Measurements from ENCODE around the gene ARHGAP22. TPM values are rescaled to one million over a fixed set of nuclear protein-coding genes. Genes with fewer than 3 reads are reported as not detected.
A peak's percentile ranks its signal among the peaks of the same experiment; 100 is the strongest.

Gene ARHGAP22
- total RNA-seq, 2 donors from 2014 or later: not detected

- H3K9me3 Mint-ChIP-seq: no peaks in the 10 kb centered on the region
- no peak for DNase-seq (ENCODE audit: low spot score in 2 of 2)
- no peaks in the 10 kb centered on the region for H3K36me3 Mint-ChIP-seq
- H3K27ac Mint-ChIP-seq: no peak overlapping the region
- no peak for ATAC-seq
Measured at GRCh38 chr10:48536916-48537890, 67.7 kb downstream of the ARHGAP22 start.

- H3K27ac Mint-ChIP-seq: no peak overlapping the region
- no peaks in the 10 kb centered on the region for H3K9me3 Mint-ChIP-seq
- no peak for ATAC-seq
- DNase-seq (ENCODE audit: low spot score in 2 of 2): no peak
- H3K36me3 Mint-ChIP-seq: no peaks in the 10 kb centered on the region
Measured at GRCh38 chr10:48536156-48536500, 68.7 kb downstream of the ARHGAP22 start.

GRCh38 chr10:48535416-48536155, 69.3 kb downstream of the ARHGAP22 start:
- H3K9me3 Mint-ChIP-seq: no peaks in the 10 kb centered on the region
- no peak for DNase-seq (ENCODE audit: low spot score in 2 of 2)
- H3K27ac Mint-ChIP-seq: no peak overlapping the region
- H3K36me3 Mint-ChIP-seq: no peaks in the 10 kb centered on the region
- ATAC-seq: no peak

DNA sequence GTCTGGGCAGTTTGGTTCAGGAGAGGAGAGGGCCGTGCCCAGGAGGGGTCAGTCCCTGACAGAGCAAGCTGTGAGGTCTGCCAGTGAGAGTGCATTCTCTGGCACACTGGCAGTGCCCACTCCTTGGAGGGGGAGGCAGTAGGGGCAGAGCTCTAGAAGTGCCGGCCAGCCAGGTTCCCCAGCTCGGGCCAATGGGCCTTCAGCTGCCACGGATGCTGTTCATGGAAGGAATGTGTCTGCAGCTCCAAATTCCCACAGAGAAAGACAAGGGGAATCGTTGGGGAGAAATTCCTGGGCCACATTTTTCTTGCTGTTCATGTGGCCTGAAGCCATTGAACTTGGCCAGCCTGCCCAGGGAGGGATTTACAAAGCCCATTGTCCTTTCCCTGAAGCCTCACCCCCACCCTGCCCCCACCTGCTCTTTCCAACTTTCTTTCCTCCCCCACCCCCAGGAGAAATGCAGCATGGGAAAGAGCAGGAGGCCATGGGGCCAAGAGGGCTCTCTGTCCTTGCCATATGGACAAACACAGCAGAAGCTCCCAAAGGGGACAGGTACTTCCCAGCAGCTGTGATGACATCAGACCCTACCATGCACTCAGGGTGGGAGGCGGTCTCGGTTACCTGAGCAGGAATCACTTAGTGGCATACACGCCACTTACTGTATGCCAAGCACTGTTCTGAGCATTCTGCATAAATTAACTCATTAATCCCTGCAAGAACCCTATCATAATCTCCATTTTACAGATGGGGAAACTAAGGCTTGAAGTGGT, 70.7 kb downstream of the ARHGAP22 start:
- DNase-seq (ENCODE audit: low spot score in 2 of 2) (no peak), ATAC-seq (no peak)
- Mint-ChIP-seq H3K9me3 (no peaks in the 10 kb centered on the region), H3K36me3 (no peaks in the 10 kb centered on the region), H3K27ac (no peak overlapping the region)

- DNase-seq (ENCODE audit: low spot score in 2 of 2): no peak
- H3K9me3 Mint-ChIP-seq: peaks cover 0 to 4% of the 10 kb centered on the region in 2 donors
- H3K27ac Mint-ChIP-seq: no peak overlapping the region
- no peaks in the 10 kb centered on the region for H3K36me3 Mint-ChIP-seq
- no peak for ATAC-seq
Measured at GRCh38 chr10:48533540-48533939, 71.3 kb downstream of the ARHGAP22 start.

GRCh38 chr10:48531486-48531885, 73.4 kb downstream of the ARHGAP22 start:
- peaks cover 6 to 10% of the 10 kb centered on the region in 2 donors for H3K9me3 Mint-ChIP-seq
- DNase-seq (ENCODE audit: low spot score in 2 of 2): no peak
- H3K27ac Mint-ChIP-seq: no peak overlapping the region
- ATAC-seq: no peak
- no peaks in the 10 kb centered on the region for H3K36me3 Mint-ChIP-seq

DNA sequence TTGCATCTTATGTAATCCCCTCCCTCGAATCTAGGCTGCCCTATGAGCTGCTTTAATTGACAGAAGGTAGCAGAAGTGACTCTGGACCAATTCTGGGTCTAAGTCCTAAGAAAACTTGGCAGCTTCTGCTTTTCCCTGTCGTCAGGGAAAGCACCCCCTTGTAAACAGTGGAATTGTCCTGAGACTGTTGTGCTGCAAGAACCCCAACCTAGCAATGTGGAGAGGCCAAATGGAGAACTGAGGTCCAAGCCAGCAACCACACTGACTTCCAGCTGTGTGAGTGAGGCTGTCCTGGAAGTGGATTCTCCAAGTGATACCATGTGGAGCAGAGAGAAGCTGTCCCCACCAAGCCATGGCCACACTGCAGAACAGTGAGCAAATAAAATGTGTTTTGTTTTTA, 75.5 kb downstream of the ARHGAP22 start:
- H3K36me3 Mint-ChIP-seq: no peaks in the 10 kb centered on the region
- no peak overlapping the region for H3K27ac Mint-ChIP-seq
- H3K9me3 Mint-ChIP-seq: peaks cover 6 to 10% of the 10 kb centered on the region in 2 donors
- DNase-seq (ENCODE audit: low spot score in 2 of 2) (no peak), ATAC-seq (no peak)

GRCh38 chr10:48527756-48528155, 77.1 kb downstream of the ARHGAP22 start:
- Mint-ChIP-seq H3K36me3 (no peaks in the 10 kb centered on the region), H3K9me3 (peaks cover 6 to 10% of the 10 kb centered on the region in 2 donors), H3K27ac (no peak overlapping the region)
- ATAC-seq: no peak
- no peak for DNase-seq (ENCODE audit: low spot score in 2 of 2)

GRCh38 chr10:48526846-48527505, 77.9 kb downstream of the ARHGAP22 start:
- no peak for ATAC-seq
- no peak overlapping the region for H3K27ac Mint-ChIP-seq
- H3K36me3 Mint-ChIP-seq: no peaks in the 10 kb centered on the region
- no peak for DNase-seq (ENCODE audit: low spot score in 2 of 2)
- peaks cover 6 to 10% of the 10 kb centered on the region in 2 donors for H3K9me3 Mint-ChIP-seq

DNA sequence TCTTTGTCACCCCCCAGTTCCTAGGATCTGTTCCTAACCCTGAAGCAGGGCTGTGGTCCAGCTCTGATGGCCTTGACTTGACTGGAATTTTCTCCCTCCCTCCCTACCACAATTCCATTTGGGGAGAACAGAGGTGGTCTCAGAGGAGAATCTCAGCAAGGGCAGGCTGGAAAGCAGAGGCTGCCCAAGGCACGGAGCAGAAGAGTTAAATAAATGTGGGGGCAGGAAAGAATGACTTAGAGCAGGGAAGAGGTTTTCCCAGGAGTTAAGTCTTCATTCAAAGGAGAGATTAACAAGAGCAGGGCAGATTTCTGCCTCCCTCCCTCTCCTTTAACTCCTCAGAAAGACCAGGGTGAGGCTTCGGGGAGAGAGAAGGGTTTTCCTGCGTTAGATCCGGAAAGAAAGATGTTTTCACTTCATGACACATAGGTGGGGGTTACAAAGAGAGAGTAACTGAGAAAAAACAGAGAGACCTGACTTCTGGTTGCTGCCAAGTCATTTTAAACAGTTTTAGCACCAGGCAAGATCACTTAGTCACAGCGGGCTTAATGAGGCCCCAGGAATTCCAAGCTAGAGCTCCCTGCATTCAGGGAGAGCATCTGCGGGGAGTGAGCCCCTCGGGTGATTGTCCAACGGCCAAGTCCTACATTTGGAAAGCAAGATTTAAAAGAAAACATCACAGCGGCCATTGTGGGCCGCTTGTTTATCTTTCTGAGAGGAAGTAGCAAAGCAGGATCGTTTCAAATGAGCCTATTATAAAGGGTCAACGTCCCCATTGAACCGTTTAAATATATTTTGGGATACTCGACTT, 78.7 kb downstream of the ARHGAP22 start:
- ATAC-seq (no peak), DNase-seq (ENCODE audit: low spot score in 2 of 2) (no peak)
- H3K9me3 Mint-ChIP-seq: peaks cover 6 to 10% of the 10 kb centered on the region in 2 donors
- H3K36me3 Mint-ChIP-seq: no peaks in the 10 kb centered on the region
- H3K27ac Mint-ChIP-seq: no peak overlapping the region

GRCh38 chr10:48525113-48525512, 79.8 kb downstream of the ARHGAP22 start:
- Mint-ChIP-seq H3K27ac (no peak overlapping the region), H3K36me3 (no peaks in the 10 kb centered on the region), H3K9me3 (peaks cover 6 to 10% of the 10 kb centered on the region in 2 donors)
- no peak for ATAC-seq
- DNase-seq (ENCODE audit: low spot score in 2 of 2): no peak

GRCh38 chr10:48523820-48524758, 80.8 kb downstream of the ARHGAP22 start:
- Mint-ChIP-seq H3K27ac (no peak overlapping the region), H3K9me3 (peaks cover 6 to 10% of the 10 kb centered on the region in 2 donors), H3K36me3 (no peaks in the 10 kb centered on the region)
- peak in 1 of 2 donors; percentile 58 for DNase-seq (ENCODE audit: low spot score in 2 of 2)
- peak in 1 of 2 donors; percentile 72 for ATAC-seq

DNA sequence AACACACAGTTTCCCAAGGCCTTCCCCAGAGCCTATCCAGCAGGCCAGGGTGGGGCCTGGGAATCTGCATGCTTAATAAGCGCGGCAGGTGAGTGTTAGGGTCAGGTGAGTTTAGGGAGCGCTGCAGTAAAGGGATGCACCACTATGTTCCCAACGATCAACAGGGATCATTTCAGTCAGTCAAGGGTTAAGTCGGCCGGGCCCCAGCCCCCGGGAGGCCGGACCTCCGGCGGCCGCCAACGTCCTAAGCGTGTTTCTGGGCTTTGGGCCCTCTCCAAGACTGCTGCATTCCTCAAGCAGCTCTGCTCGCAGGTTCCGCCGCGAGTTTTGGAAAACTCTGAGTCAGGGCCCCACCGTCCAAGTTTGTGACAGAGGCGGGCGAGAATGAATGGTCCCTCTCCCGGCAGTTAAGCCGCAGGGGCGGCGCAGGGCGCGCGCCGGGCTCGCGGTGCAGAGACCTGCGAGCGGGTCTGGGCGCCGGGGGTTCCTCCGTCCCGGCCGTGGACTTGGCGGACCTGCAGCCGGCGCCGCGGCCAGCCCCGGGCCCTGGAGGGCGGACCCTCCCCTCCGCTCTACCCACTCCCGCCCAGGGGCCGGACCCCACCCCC, 81.6 kb downstream of the ARHGAP22 start:
- Mint-ChIP-seq H3K9me3 (peaks cover 6% of the 10 kb centered on the region in 2 donors), H3K27ac (no peak overlapping the region), H3K36me3 (no peaks in the 10 kb centered on the region)
- DNase-seq (ENCODE audit: low spot score in 2 of 2) (no peak), ATAC-seq (no peak)

GRCh38 chr10:48522011-48522765, 82.7 kb downstream of the ARHGAP22 start:
- Mint-ChIP-seq H3K36me3 (no peaks in the 10 kb centered on the region), H3K9me3 (peaks cover 3 to 4% of the 10 kb centered on the region in 2 donors), H3K27ac (no peak overlapping the region)
- ATAC-seq (no peak), DNase-seq (ENCODE audit: low spot score in 2 of 2) (no peak)

All from activated naive CD4-positive, alpha-beta T cell treated with anti-CD3 and anti-CD28 coated beads, Interleukin-2, amount 50 U/mL, for 72 hours (primary cell).